ENCODE measurements around the gene RYR2. TPM values are rescaled to one million over a fixed set of nuclear protein-coding genes. Genes with fewer than 3 reads are reported as not detected.

The RYR2 gene
- total RNA-seq, 1 donor from 2014 or later: 47.0 TPM

- Mint-ChIP-seq H3K27me3 (ENCODE audit: unreplicated experiment) (no peaks in the 10 kb centered on the region), H3K36me3 (ENCODE audit: unreplicated experiment) (peaks cover 6% of the 10 kb centered on the region), H3K27ac (ENCODE audit: unreplicated experiment) (no peak overlapping the region), H3K9me3 (ENCODE audit: unreplicated experiment) (no peaks in the 10 kb centered on the region), H3K4me1 (ENCODE audit: low read depth, unreplicated experiment) (peaks cover 5% of the 10 kb centered on the region), H3K4me3 (ENCODE audit: unreplicated experiment) (no peak overlapping the region)
- no peak for DNase-seq
- TF ChIP-seq CTCF (IDR thresholded peaks at IDR 0.05; ENCODE audit: partially characterized antibody, unreplicated experiment): no peak
Observed at GRCh38 chr1:237786066-237786719, 744.2 kb downstream of the RYR2 start.

- Mint-ChIP-seq H3K36me3 (ENCODE audit: unreplicated experiment) (peaks cover 6% of the 10 kb centered on the region), H3K4me3 (ENCODE audit: unreplicated experiment) (no peak overlapping the region), H3K9me3 (ENCODE audit: unreplicated experiment) (no peaks in the 10 kb centered on the region), H3K27me3 (ENCODE audit: unreplicated experiment) (no peaks in the 10 kb centered on the region), H3K27ac (ENCODE audit: unreplicated experiment) (no peak overlapping the region), H3K4me1 (ENCODE audit: low read depth, unreplicated experiment) (no peaks in the 10 kb centered on the region)
- DNase-seq: no peak
- no peak for TF ChIP-seq CTCF (IDR thresholded peaks at IDR 0.05; ENCODE audit: partially characterized antibody, unreplicated experiment)
Observed at GRCh38 chr1:237788069-237788468, 746.1 kb downstream of the RYR2 start.

GRCh38 chr1:237789619-237790018 is 747.6 kb downstream of the RYR2 start:
- Mint-ChIP-seq H3K4me3 (ENCODE audit: unreplicated experiment) (no peak overlapping the region), H3K27me3 (ENCODE audit: unreplicated experiment) (no peaks in the 10 kb centered on the region), H3K36me3 (ENCODE audit: unreplicated experiment) (no peaks in the 10 kb centered on the region), H3K27ac (ENCODE audit: unreplicated experiment) (no peak overlapping the region), H3K4me1 (ENCODE audit: low read depth, unreplicated experiment) (no peaks in the 10 kb centered on the region), H3K9me3 (ENCODE audit: unreplicated experiment) (peaks cover 1% of the 10 kb centered on the region)
- DNase-seq: no peak
- no peak for TF ChIP-seq CTCF (IDR thresholded peaks at IDR 0.05; ENCODE audit: partially characterized antibody, unreplicated experiment)

- H3K4me3 Mint-ChIP-seq (ENCODE audit: unreplicated experiment): no peak overlapping the region
- no peak for TF ChIP-seq CTCF (IDR thresholded peaks at IDR 0.05; ENCODE audit: partially characterized antibody, unreplicated experiment)
Observed at GRCh38 chr1:237791592-237791991, 749.6 kb downstream of the RYR2 start.

GRCh38 chr1:237792149-237792548 is 750.2 kb downstream of the RYR2 start:
- Mint-ChIP-seq H3K36me3 (ENCODE audit: unreplicated experiment) (no peaks in the 10 kb centered on the region), H3K27ac (ENCODE audit: unreplicated experiment) (no peak overlapping the region), H3K27me3 (ENCODE audit: unreplicated experiment) (no peaks in the 10 kb centered on the region), H3K4me1 (ENCODE audit: low read depth, unreplicated experiment) (peaks cover 2% of the 10 kb centered on the region), H3K4me3 (ENCODE audit: unreplicated experiment) (no peak overlapping the region), H3K9me3 (ENCODE audit: unreplicated experiment) (peaks cover 1% of the 10 kb centered on the region)
- no peak for TF ChIP-seq CTCF (IDR thresholded peaks at IDR 0.05; ENCODE audit: partially characterized antibody, unreplicated experiment)
- no peak for DNase-seq

More at GRCh38 chr1:237791592-237791991, 749.6 kb downstream of the RYR2 start:
- no peaks in the 10 kb centered on the region for H3K27me3 Mint-ChIP-seq (ENCODE audit: unreplicated experiment)
- no peak for DNase-seq
- no peak overlapping the region for H3K27ac Mint-ChIP-seq (ENCODE audit: unreplicated experiment)
- peaks cover 1% of the 10 kb centered on the region for H3K9me3 Mint-ChIP-seq (ENCODE audit: unreplicated experiment)
- H3K4me1 Mint-ChIP-seq (ENCODE audit: low read depth, unreplicated experiment): peaks cover 2% of the 10 kb centered on the region
- H3K36me3 Mint-ChIP-seq (ENCODE audit: unreplicated experiment): no peaks in the 10 kb centered on the region
